HG03139 (cell line): Measurements from ENCODE around the gene GPC6.

ENCODE experiments used
- ATAC-seq: cut with Tn5 transposase; IDR thresholded peaks from one replicate; pipeline ENCODE4 v1.9.1; 2021; ENCODE audit not compliant: unreplicated experiment

GPC6 gene

DNA sequence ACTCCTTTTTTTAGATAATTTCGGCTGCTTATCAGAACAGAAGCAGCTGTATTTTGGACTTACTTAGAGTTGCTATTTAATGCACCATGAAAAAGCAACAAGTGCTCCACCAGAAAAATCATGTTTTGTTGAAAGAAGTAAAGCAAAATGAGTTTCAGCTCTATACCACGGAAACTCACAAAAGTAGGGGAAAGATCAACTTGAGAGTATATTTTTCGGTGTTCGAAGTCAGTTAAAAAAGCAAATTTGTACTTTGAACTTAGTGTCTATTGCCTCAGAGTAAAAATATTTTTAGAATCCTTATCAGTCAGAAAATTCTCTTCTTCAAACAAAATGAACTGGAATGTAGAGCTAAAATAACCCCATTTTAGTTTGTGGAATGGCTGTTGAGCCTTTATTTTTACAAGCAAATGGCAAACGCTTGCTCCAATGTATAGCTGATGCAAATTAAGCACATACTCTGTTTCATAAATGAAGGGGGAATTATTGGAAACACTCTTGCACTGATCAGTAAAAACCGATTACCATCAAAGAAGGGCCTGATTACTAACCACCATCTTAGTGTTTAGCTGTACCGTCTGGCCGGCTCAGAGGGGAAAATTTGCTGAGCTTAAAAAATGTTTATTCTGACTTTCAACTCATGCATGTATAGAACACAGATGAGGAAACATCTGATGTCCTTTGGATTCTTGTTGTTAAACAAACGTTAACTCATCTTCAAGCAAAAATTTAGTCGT lies 540.7 kb downstream of the GPC6 start:
- no peak for ATAC-seq

DNA sequence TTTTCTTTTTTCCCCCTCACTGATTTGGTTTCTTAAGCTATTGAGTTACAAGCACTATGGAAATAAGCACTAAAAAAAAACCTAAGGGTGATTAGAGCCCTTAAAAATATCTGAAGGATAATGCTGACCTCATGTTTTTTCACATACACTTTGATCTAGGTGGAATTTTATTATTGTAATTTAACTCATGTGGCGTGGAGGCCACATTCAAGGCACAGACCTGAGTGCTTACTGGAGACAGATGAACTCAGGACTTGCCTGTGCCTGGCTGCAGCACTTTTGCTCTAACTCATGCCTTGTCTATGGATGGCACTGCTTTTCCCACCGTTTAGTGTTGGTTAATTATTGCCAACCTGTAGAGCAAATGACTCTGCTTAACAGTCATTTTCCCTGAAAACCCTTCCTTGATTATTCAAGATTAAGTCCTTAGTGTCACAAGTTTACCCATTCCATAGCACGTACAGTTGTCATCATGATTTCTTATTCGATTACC lies 541.4 kb downstream of the GPC6 start:
- no peak for ATAC-seq

DNA sequence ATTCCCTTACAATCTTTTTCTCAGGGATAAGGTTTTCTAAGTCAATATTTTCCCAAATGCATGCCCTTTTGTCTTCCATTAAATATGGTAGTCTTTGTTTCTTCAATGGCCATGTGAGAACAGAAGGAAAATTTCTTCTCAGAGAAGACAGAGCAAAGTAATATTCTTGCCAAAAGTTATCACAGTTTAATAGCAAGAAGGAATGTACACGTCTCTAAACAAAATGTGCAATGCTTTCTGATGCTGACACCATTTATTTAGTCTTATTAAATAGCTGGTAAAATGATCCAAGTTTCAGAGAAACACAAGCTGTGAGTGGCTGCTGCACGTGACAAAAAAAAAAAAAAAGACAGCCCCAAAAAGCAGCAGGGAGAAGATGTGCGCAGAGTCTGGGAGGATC lies 542.5 kb downstream of the GPC6 start:
- no peak for ATAC-seq

DNA sequence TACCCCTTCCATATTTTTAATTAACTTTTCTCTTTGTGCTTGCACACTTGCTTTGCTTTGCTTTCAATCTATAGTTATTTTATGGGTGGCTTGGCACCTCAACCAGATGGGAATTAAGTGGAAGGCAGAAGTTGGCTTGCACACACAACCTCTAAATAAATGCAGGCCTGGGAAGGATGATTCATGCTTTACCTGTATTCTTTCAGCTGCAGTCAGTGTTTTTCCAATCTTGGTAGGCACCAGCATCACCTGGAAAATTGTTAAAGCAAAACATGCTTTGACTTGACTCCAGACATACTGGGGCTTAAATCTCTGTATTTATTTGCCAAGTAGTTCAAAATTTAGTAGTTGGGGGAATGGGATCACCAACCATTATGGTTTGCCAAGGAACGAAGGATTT lies 543.0 kb downstream of the GPC6 start:
- ATAC-seq: no peak

DNA sequence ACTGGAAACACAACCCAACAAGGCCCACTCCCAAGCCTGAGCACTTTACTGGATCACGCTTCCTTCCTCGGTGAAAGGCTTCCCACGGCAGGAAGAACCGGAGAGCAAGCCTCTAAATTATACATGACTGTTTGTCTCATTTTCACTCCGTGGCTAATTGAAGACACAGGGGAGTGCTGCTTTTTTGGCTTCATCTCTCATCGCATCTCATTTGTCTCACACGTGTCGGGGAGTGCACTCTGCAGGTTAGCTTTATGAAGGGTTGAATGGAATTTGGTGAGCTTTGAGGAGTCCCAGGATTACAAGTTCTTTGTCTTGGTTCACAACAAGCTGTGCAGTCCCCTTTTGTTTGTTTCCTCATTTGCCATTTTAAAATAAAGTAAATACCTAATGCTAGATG lies 544.6 kb downstream of the GPC6 start:
- no peak for ATAC-seq

DNA sequence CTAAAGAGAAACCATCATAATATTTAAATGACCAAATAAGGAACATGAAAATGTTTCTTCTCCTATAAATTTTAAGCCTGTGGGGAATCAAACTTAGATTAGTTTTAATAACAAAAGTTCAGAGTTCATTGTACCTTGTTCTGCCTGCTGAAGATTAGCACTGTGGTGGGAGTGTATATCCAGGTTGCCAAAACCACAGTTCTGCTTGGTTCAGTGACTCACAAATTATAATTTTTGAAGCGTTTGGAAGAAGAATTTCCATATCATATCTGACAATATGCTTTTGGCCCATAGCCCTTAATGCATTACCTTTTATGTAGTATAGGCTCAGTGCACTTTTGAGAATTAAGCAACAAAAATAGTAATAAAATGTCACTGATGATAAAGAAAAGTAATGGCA lies 545.2 kb downstream of the GPC6 start:
- ATAC-seq: no peak

DNA sequence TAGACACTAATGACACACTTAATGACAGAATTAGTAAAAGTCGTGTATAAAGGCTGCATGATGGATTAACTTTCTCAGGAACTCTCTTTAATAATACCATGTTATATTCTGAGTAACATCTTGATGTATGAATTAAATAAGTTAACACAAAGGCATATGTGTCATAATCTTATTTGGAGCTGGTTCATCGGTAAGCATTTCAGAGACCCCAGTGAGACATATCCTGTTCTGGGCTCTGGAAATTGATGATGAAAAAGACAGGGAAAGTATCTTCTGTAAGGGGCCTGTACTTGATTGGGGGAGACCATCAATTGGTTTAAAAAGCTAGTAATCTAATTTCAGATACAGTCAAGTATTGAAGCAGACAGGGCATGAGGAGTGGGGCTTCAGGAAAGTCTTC lies 547.9 kb downstream of the GPC6 start:
- no peak for ATAC-seq

DNA sequence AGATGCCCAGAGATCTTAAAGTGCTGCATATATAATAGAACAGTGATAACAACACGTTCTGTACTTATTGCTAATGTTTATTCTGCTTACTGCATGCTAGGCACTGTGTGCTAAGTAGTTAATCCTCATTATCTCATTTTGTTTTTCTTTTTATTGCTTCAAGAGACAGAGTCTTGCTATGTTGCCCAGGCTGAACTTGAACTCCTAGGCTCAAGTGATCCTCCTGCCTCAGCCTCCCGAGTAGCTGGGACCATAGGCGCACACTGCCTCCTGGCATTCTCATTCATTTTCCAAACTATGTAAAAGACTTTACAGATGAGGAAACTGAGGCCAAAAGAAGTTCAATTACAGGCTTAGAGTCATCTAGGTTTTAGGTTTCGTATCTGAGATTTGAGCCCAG lies 548.4 kb downstream of the GPC6 start:
- no peak for ATAC-seq

DNA sequence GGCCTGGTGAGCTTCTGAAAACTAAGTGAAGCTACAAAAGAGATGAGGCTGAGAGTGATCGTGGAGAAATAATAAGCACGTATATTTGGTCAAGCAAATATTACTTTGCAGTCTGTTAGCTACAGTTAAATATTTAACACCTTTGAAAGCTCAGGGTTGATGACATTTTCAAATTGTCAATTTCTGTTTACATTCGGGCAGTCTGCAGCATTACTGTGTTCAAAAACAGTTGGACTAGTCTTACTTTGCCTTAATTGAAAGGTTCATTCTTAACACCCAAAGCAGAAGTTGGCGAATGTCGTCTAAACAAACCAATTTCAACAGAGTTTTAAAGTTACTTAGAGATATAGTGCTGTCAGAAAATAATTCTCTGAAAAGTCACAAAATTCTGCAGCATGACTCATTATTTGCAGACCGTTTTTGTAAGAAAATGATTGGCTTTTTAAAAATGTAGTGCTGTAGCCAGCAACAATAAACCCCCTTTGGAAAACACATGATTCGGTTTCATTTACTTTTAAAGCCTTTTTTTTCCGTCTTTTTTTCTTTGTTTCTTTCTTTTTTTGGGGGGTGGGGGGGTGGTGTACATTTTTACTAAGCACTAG lies 549.0 kb downstream of the GPC6 start:
- no peak for ATAC-seq

DNA sequence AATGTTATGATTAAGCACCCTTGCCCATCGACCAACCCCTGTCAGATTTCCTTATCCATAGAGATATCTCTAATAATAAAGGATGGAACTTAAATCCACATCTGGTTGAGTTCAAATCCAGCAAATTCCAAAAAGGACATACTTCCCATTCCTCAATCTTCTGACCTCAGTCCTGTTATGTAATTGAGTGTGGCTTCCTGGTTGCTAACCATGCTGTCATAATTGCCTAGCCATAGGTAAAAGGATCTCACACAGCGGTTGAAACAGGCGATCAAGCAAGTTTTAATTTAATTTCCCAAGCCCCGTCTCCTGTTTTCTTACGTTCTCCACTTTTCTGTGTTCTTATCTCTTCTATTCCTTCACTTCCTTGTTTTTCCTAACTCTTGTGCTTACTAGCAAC lies 550.3 kb downstream of the GPC6 start:
- ATAC-seq: no peak

DNA sequence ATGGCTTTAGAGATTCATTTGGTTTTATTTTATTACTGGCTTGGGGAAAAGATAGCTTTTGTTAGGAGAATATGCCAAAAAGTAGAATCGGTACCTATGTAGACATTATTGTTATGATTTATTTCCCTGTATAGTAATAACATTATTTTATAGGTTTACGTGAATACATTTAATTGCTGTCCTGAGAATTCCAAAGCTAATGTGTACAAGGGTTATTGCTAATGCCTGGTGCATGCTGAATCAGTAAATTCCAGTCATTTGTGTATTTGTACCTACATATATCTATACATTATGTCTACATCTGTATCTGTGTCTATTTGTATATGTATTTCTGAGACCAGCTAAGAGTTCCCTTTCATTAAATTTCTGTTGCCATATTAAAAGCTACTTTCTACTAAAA lies 550.9 kb downstream of the GPC6 start:
- no peak for ATAC-seq

DNA sequence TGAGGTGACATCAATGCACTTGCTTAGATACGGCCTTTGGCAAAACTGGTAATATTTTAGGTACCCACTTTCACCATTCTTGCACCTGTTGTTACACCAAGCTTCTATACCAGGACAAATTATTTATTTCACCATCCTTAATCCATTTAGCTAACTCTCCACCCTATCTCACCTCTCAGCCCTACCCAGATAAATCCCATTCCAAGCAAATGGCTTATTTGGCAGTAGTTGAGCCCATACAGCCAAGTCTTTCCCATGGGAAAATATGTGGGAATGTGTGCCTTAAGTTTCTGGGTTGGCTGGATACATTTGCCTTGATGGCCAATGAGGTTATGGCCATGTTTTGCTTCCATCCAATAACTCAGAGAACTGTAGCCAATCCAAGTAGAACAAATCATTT lies 551.9 kb downstream of the GPC6 start:
- ATAC-seq: no peak

DNA sequence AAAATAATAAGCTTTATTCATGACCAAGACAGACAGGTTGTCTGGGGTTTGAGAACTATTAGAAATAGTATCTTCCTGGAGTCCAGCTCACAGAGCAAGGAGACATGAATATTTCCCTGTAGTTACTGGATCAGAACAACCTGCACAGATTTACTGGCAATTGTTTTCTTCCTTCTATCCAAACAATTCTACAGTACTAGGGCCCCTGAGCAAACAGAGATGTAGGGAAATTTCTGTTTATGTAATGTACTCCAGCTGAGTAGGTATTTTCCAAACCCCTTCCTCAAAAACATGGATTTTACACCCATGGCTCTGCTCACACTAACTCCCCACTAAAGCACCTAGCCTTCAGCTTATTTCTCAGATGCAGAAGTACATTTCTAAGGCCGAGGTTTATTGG lies 557.6 kb downstream of the GPC6 start:
- no peak for ATAC-seq

DNA sequence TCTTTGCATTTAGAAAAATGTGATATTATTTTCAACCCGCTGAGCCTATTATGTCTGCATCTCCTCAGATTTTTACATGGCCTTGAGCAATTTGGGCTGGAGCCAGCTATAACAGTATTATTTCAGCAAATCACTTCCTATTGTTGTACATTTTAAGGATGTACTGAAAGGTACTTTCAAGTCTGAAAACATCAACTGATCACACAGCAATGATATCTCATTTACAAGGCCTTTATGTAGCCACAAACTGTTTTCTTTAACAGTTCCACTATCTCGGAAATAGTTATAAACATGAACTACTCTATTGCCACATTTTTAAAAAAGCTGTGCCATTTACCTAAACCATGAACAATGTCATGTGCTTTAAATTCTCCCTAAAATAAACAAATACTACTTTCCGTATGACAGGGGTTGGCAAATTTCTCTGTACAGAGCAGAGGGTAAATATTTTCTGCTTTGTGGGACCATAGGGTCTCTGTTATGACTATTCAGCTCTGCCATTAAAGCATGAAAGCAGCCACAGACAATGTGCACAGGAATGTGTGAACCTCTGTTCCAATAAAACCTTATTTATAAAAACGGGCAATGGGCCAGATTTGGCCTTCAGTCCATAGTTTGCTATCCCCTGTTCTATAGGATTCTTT lies 560.4 kb downstream of the GPC6 start:
- no peak for ATAC-seq

DNA sequence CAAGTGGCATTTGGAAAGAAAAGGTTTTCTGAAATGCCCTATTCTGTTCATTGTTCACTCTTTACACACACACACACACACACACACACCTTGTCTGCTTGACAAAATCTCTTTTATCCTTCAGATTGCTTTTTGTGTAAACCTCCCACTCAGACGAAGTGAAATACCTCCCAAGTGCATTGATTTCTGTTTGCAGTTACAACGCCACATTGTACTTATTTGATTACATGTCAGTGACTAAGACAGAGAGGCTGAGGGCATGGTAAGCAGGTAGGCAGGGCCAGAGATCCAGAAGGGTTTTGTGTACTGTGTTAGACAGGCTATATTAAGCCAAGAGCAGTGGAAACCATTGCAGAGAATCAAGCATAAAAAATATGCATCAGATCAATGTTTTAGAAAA lies 561.8 kb downstream of the GPC6 start:
- no peak for ATAC-seq

DNA sequence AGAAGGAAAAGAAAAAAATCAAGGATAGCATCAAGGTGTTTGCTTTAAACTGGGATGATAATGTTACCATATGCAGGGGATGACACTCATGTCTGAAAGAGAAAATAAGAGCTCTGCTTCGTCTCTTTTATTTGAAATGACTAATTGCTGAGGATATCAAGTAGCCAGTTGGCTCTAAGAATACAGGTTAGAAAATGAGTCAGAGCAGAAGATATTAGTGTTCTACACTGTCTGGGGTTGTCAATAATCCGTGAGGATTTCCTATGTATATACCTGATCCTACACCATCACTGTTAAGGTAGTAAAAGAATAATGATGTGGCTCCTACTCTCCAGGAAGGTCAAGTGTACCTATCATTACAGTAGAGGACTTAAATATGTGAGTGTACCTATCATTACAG lies 562.5 kb downstream of the GPC6 start:
- ATAC-seq: no peak

DNA sequence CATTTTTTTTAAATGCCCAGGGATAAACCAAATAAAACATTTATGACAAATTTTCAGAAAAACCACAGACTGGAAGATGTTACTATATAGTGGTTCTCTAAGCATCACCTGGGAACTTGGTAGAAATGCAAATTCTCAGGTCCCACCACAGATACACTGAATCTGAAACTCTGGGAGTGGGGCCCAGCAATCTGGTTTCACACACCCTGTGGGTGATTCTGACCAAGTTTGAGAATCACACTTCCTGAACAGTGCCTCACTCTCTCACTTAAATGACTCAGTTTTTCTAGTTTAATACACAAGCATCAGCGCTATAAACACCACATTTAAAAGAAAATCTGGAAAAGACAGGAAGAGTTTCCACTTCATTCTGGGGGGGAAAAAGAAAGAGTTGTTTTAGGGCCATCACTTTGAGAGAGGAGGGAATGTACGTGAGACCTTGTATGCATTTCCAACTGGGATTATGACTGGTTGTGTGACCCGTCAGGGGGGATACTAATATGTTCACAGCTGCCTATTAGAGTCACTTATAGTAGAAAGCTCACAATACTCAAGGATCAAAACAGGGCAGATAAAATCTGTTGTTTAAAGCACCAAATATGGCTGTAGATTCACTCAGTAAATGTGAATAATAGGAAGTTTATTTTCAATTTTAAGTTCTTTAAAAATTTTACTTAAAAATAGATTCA lies 567.7 kb downstream of the GPC6 start:
- ATAC-seq: peak; percentile 80

DNA sequence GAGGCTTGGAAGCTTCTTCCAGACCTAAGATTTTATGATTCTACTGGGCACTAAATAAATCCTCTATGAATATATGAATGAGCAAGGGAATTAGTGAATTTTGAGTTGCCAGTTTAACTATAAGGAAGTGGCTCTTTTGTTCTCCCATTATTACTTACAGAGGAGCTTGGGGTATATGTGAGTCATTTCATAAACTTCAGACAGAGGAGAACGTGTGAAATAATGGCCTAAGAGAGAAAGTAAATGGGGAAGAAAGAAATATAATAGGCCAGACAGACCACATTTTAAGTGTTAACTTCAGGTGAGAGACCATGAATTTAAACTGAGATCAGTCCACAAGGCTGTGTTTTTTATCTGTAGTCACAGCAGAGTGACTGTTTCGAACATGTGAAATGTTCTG lies 570.9 kb downstream of the GPC6 start:
- ATAC-seq: no peak

DNA sequence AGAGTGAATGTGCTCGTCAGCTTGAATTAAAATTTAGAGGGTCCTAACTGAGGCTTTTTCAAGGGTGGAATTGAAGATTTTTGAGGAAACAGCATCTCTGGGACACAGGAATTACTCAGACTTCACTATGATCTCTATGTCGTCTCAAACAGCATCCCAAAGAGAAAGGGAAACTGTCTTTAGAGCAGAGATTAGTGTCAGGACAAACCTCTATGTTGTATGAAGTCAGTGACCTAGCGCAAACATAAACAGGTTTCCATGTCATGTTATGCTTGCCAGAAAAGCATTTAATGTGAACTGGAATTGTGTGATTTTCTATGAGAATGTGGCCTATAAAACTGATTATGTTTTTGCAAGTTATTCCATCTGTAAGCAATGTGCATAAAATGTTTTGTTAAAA lies 573.7 kb downstream of the GPC6 start:
- no peak for ATAC-seq

DNA sequence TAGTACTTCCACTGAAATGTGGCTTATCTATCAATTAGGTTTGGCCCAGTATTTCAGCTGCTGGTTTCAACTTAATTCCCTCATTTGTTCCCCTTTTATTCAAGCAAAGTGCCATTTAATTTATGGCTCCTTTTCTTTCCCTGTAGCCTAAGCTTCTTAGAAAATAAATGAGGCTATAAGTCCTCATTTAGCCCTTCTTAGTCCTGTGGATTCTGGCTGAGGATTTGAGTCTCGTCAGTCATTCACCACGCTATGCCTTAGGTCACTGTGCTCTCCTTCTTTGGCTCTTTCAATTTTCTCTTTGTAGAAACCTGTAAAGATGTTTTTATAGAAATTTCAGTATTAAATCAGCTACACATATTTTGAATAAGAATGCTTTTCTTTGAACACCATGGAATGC lies 579.1 kb downstream of the GPC6 start:
- no peak for ATAC-seq

DNA sequence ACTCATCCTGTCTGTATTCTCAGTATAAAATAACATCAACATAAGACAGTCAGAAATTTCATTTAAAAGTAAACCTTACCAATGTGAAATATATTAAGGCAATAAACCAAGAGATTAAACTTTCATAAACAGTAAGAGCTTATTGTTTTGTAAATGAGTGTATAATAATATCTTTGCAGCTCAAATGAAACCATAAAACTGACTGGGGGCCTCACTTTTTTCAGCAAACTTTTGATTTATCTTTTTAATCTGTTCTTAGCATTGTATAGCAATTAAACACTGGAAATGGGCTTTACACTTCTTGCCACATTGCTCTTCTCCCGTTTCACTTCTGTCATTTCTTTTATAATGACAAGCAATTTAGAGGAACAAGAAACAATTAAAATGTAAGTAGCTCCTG lies 580.3 kb downstream of the GPC6 start:
- no peak for ATAC-seq

DNA sequence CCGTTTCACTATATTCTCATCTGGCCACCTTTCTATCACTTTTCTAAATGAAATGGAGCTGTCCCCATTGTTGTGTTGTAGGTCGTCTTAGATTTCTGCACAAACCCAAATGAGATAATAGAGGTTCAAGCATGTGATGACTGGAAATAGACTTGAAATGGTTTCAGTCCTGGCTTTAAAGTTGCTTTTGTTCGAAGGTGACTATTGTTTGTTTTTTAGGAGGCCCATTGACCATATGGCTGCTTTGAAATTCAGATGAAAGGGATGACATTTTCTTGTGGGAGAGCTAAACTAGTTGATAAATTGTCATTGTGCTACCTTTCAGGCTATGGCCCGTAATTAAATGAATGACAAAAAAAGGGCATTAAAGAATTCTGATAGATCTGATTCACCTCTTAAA lies 583.7 kb downstream of the GPC6 start:
- no peak for ATAC-seq
